T-helper 2 cell (primary cell): ENCODE data around the gene OPA3.

ENCODE experiments used
- DNase-seq, 5 experiments: peaks; one replicate each; pipeline versions ENCODE4 v3.0.0 to v3.0.0-alpha.2; 2012 to 2022

The OPA3 gene

GRCh38 chr19:45598267-45599001 lies 13.8 kb upstream of the OPA3 start:
- no peak for DNase-seq

GRCh38 chr19:45597425-45598111 lies 13.0 kb upstream of the OPA3 start:
- no peak for DNase-seq

- DNase-seq, result no peak
These were observed 11.2 kb upstream of the OPA3 start for GRCh38 chr19:45595814-45596213.

- DNase-seq, result no peak
These were observed 8.9 kb upstream of the OPA3 start for GRCh38 chr19:45593520-45593919.

- DNase-seq, result no peak
These were observed 7.8 kb upstream of the OPA3 start for GRCh38 chr19:45592366-45592765.

GRCh38 chr19:45591638-45592005 lies 7.0 kb upstream of the OPA3 start:
- DNase-seq, result no peak

- DNase-seq, result peak in 3 of 5 experiments; percentile 17 to 53 (median 30)
These were observed 6.5 kb upstream of the OPA3 start for GRCh38 chr19:45591004-45591637.

- DNase-seq, result no peak
These were observed 5.8 kb upstream of the OPA3 start for GRCh38 chr19:45590300-45591003.

GRCh38 chr19:45589768-45590167 lies 5.2 kb upstream of the OPA3 start:
- no peak for DNase-seq

GRCh38 chr19:45587873-45588272 lies 3.3 kb upstream of the OPA3 start:
- no peak for DNase-seq

- DNase-seq, result no peak
These were observed 566 bp upstream of the OPA3 start for GRCh38 chr19:45585158-45585577.

GRCh38 chr19:45581576-45581975 lies 3.0 kb downstream of the OPA3 start:
- DNase-seq, result no peak

GRCh38 chr19:45578861-45579260 lies 5.7 kb downstream of the OPA3 start:
- DNase-seq, result no peak

- DNase-seq, result no peak
These were observed 7.3 kb downstream of the OPA3 start for GRCh38 chr19:45577111-45577905.

GRCh38 chr19:45576682-45577081 lies 7.9 kb downstream of the OPA3 start:
- DNase-seq, result no peak

GRCh38 chr19:45575216-45575615 lies 9.4 kb downstream of the OPA3 start:
- DNase-seq, result no peak

- DNase-seq, result no peak
These were observed 10.1 kb downstream of the OPA3 start for GRCh38 chr19:45574526-45574925.

- no peak for DNase-seq
These were observed 13.0 kb downstream of the OPA3 start for GRCh38 chr19:45571457-45572220.

- DNase-seq, result peak in 3 of 5 experiments; percentile 30 to 52 (median 38)
These were observed 14.8 kb downstream of the OPA3 start for GRCh38 chr19:45569619-45570421.

- no peak for DNase-seq
These were observed 15.9 kb downstream of the OPA3 start for GRCh38 chr19:45568732-45569131.

- no peak for DNase-seq
These were observed 17.0 kb downstream of the OPA3 start for GRCh38 chr19:45567609-45568008.
